ENCODE results near the gene SGMS1.

- no peak for TF ChIP-seq CTCF (IDR thresholded peaks at IDR 0.05; ENCODE audit: insufficient read depth, low read depth, low read length)
- no peak for TF ChIP-seq EZH2 (IDR thresholded peaks at IDR 0.05; ENCODE audit: insufficient read depth, low read length)
These were observed 48.8 kb downstream of the SGMS1 start for GRCh38 chr10:50574931-50575330.
